Stimulated activated CD4-positive, alpha-beta T cell treated with anti-CD3 and anti-CD28 coated beads, Interleukin-15, amount 100 ng/mL, for 48 hours (primary cell): ENCODE data around the gene VAMP1.
"Not testable (repeated sequence)": the region's sequence is repeated elsewhere in the genome, so short reads cannot be mapped to it uniquely, and the experiment has no call there.

Source experiments
- DNase-seq, 2 donors: peaks; one replicate each; pipeline ENCODE4 v3.0.0-alpha.2; 2020; ENCODE audit warnings: low read depth in 2 of 2

The VAMP1 gene

GRCh38 chr12:6451348-6452244, 18.9 kb downstream of the VAMP1 start, which contains the start of gene TAPBPL:
Gene TAPBPL (plus strand): TSS chr12:6452042. CDS start chr12:6452249, 207 bp downstream.
- DNase-seq: peak; percentile 59 to 73

- DNase-seq: no peak
Measured at GRCh38 chr12:6450869-6451347, 19.6 kb downstream of the VAMP1 start.

GRCh38 chr12:6450091-6450868, 20.2 kb downstream of the VAMP1 start:
- DNase-seq: no peak

GRCh38 chr12:6444704-6445688, 25.5 kb downstream of the VAMP1 start, which contains the start of gene CD27:
Gene CD27 (plus strand): TSS chr12:6444955. CDS start chr12:6445096, 141 bp downstream.
- DNase-seq: no peak

- DNase-seq: no peak
Measured at GRCh38 chr12:6444031-6444430, 26.4 kb downstream of the VAMP1 start.

GRCh38 chr12:6443361-6443983, 27.0 kb downstream of the VAMP1 start:
- peak in 1 of 2 donors; percentile 48 for DNase-seq

- no peak for DNase-seq
Measured at GRCh38 chr12:6442836-6443235, 27.6 kb downstream of the VAMP1 start.

- DNase-seq: no peak
Measured at GRCh38 chr12:6440391-6440790, 30.1 kb downstream of the VAMP1 start.

GRCh38 chr12:6438345-6438744, 32.1 kb downstream of the VAMP1 start:
- no peak for DNase-seq

- no peak for DNase-seq
Measured at GRCh38 chr12:6437586-6437985, 32.9 kb downstream of the VAMP1 start.

GRCh38 chr12:6435961-6436715, 34.3 kb downstream of the VAMP1 start:
- DNase-seq: no peak

GRCh38 chr12:6434205-6435140, 36.0 kb downstream of the VAMP1 start:
- DNase-seq: no peak

- no peak for DNase-seq
Measured at GRCh38 chr12:6432991-6433390, 37.5 kb downstream of the VAMP1 start.

- no peak for DNase-seq
Measured at GRCh38 chr12:6430124-6430989, 40.1 kb downstream of the VAMP1 start.

GRCh38 chr12:6428326-6428725, 42.2 kb downstream of the VAMP1 start:
- DNase-seq: no peak

- DNase-seq: not testable (repeated sequence)
Measured at GRCh38 chr12:6427796-6428195, 42.7 kb downstream of the VAMP1 start.

- peak; percentile 93 for DNase-seq
Measured at GRCh38 chr12:6426882-6427671, 43.4 kb downstream of the VAMP1 start.
